HG03342 (cell line): ENCODE data around the gene GNAT2.
A peak's percentile ranks its signal among the peaks of the same experiment; 100 is the strongest.

Source experiments
- ATAC-seq: cut with Tn5 transposase; IDR thresholded peaks from one replicate; pipeline ENCODE4 v1.9.1; 2021; ENCODE audit warnings: mild to moderate bottlenecking, moderate library complexity; ENCODE audit not compliant: unreplicated experiment

Gene GNAT2

DNA sequence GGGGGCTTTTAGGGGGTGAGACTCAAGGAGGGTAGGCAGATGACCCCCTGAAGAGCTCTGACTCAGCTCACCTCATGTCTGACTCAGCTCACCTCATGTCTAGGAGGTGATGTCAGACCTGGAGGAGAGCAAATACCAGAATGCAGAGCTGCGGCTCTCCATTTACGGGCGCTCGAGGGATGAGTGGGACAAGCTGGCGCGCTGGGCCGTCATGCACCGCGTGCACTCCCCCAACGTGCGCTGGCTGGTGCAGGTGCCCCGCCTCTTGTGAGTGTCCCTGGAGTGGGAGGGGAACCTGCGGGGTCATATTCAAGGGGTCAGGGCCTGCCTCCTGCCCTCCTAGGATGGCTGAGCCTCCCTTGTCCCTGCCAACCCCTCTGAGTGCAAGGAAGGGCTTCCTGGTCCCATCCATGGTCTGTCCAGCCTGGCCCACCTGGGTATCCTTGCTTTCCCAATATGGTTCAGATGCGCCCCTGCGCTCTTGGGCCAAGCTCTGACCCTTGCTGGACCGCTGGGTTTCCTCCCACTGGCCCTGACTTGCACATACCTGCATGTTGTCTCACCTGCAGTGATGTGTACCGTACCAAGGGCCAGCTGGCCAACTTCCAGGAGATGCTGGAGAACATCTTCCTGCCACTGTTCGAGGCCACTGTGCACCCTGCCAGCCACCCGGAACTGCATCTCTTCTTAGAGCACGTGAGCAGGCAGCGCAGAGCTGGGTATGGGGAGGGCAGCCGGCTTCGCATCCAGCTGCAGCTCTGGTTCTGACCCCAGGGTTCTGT, 9.3 kb upstream of the GNAT2 start:
- ATAC-seq, result no peak

GRCh38 chr1:109627692-109628399, 8.4 kb upstream of the GNAT2 start:
- no peak for ATAC-seq

DNA sequence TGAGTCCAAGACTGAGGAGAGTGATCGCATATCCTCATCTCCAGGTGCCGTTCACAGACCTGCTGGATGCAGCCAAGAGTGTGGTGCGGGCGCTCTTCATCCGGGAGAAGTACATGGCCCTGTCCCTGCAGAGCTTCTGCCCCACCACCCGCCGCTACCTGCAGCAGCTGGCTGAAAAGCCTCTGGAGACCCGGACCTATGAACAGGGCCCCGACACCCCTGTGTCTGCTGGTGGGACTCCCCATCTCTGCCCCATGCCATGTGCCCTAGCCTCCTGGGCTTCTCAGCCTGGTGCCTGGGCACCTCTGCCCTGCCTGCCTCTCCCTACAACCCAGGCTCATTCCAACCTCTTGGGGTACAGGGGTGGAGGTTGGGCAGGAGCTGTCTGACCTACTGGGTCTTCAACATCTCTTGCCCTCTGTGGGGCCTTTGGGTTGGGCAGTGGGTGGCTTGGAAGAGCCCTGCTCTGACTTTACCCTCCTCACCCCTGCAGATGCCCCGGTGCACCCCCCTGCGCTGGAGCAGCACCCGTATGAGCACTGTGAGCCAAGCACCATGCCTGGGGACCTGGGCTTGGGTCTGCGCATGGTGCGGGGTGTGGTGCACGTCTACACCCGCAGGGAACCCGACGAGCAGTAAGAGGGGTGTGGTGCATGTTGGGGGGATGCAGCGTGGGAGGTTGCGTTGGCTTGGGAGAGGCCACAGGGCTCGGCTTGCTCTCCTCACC, 7.4 kb upstream of the GNAT2 start:
- no peak for ATAC-seq

- ATAC-seq, result no peak
Observed at GRCh38 chr1:109625601-109626560, 6.5 kb upstream of the GNAT2 start.

- no peak for ATAC-seq
Observed at GRCh38 chr1:109625176-109625575, 5.8 kb upstream of the GNAT2 start.

DNA sequence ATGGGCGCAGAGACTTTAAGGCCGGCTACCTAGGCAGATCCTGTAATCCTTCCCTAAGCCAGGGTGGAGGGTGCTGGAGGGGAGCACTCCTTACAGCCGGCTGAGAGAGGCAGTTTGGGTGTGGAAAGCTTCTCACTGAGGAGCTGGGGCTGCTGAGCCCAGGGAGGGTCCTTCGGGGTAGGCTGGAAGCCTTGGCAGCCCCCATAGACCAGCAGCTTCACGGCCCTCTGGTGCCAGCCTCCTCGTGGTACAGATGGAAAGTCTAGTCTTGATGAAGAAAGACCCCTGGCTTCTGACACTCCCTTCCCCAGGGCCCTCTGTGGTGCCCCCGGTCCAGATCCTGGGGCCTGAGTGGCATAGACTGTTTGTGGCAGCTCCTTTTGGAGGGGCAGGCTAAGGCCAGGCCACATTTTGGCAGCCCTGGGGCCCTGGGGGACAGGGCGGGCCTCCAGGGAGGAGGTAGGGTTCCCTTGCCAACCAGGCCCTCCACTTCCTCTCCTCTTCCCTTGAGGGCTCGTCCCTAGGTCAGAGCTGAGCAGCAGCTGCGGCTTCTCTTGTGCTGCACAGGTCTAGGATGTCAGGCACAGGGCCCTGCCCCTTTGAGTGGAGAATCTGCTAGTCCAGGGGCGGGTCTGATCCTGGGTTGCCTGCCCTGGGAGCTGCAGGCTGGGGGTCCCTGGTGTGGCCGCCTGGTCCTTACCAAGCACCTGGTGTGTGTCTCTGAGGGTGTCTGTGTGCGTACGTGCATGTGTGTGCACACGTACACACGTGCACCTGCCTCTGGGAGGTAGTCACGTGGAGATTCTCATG, 5.0 kb upstream of the GNAT2 start:
- ATAC-seq, result no peak

DNA sequence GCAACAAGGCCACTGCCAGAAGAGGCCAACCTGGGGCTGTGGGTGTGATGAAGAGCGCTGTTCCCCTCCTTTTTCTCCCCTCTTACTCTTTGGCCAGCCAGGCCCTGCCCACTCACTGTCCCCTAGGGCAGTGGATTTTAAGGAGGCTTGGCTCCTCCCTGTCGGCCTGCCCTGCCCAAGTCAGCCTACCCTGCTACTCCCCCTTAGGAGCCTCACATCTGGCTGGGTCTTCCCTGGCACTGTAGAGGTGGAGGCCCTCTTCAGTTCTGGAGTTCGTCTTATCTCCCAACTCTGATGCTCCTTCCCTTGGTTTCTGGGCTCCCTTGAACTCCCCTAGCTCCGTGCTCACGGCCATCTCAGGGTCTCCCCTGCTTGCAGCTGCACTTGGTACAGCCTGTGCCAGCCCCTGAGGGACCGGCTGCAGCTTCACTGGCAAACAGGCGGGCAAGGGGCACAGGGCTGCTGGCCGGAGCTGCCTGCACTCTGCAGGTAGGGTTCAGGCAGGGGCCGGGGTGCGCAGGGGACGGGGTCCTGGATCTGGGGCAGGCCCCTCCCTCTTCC, 4.3 kb upstream of the GNAT2 start:
- no peak for ATAC-seq

- ATAC-seq, result no peak
Observed at GRCh38 chr1:109622895-109623294, 3.5 kb upstream of the GNAT2 start.

- no peak for ATAC-seq
Observed at GRCh38 chr1:109622137-109622892, 2.9 kb upstream of the GNAT2 start.

DNA sequence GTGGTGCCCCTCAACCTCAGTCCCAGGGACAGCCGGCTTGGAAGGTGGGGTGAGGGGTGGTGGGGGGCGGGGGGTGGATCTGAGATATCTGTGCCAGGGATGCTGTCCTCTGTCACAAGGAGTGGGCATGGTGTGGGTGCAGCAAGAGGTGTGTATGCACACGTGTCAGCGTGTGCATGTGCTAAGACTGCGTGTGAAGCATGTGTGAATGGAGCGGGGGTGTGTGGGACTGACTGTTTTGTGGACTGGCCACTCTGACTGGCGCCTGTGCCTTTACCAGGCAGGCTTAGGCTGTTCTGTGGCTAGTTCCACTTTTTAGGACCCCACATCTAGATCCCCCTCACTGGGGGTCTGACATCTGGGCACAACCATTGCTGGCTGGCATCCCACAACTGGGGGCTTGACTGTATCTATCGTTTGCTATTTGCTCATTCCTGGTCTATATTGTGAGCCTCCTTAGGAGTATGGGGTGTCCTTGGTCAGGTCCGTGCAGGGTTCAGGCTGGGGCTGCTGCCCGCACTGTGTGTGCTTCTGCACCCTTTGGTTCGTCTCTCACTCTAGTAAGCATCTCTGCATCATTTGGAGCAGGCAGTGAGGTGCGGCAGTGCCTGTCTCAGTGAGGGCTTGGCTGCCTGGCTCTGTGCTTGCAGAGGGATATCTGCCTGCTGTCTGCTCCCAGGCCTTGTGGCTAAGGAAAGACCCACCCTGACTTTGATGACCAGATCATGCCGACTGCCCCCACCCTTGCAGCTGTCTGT, 2.1 kb upstream of the GNAT2 start:
- ATAC-seq, result no peak

DNA sequence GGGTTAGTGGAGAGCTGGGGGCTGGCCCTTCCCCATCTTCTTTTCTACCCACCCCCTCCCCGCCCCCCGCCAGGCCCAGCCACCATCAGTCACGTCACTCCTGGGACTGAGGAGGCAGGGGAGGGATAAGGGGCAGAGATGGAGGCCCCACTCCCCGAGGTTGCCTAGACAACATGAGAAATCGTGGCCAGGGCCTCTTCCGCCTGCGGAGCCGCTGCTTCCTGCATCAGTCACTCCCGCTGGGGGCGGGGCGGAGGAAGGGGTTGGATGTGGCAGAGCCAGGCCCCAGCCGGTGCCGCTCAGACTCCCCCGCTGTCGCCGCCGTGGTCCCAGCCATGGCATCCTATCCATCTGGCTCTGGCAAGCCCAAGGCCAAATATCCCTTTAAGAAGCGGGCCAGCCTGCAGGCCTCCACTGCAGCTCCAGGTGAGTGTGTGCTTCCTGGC, 1.4 kb upstream of the GNAT2 start:
- ATAC-seq, result peak; percentile 79

DNA sequence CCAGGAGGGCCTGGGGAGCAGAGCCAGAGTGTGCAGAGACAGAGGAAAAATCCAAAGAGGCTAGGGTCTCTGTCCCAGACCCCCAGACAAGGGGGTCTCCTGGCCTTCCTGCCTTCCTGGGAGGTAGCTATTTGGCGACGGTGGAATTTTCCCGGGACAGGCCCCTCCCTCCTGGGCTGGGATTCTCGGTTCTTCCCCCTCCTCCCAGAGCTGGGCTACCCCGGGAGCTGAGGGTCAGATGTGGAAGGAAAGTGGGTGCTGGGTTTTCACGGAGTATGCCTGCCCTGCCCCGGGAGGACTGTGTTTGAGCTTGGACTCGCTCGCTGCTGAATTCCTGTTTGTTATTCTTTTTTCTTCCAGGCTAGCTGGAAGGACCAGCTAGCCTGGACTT, 980 bp upstream of the GNAT2 start:
- no peak for ATAC-seq

GRCh38 chr1:109618661-109619575, 498 bp downstream of the GNAT2 start:
- no peak for ATAC-seq

GRCh38 chr1:109617291-109617801, 2.1 kb downstream of the GNAT2 start:
- no peak for ATAC-seq

- no peak for ATAC-seq
Observed at GRCh38 chr1:109616391-109616790, 3.0 kb downstream of the GNAT2 start.

DNA sequence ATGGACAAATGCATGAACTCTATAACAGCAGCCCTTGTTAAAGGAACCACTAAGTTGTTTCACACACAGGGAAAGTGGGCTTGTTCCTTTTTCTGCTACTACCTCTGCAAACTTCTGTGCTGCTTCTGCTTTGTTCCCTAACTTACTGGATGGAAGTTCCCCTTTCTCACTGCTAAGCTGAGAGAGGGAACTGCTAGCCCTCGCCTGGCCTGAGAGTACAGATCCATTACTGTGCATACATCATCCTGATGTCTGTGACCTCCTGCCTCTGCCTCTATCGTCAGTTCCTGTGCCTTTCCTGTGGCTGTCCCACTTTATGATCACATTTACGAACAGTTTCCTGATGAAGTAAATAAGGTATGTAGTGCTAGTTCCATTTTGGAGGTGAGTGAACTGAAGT, 3.5 kb downstream of the GNAT2 start:
- ATAC-seq, result no peak
